ENCODE data around the gene NF2.

The NF2 gene

GRCh38 chr22:29668673-29669072, 65.2 kb downstream of the NF2 start:
- DNase-seq (ENCODE audit: low read depth): no peak

DNA sequence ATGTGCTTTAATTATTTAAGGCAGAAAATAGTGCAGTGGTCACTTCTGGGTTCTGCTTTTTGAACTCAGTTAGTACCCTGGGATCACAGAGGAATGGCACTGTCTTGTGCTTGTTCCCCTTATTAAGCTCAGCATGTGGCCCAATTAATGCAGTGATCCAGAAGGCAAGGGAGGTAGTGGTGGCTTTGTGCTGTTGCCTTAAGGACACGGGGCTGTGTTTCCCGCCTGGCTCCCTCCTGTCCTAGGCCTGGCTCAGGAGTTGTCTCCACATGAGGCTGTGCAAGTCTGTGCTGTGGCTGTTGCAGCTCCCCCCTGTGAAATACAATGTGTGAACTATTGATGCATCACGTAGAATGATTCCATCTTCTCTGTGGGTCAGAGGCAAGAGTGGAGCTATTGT, 67.2 kb downstream of the NF2 start:
- no peak for DNase-seq (ENCODE audit: low read depth)

GRCh38 chr22:29673361-29674066, 70.1 kb downstream of the NF2 start:
- DNase-seq (ENCODE audit: low read depth): no peak

- no peak for DNase-seq (ENCODE audit: low read depth)
Measured at GRCh38 chr22:29674121-29674520, 70.7 kb downstream of the NF2 start.

- no peak for DNase-seq (ENCODE audit: low read depth)
Measured at GRCh38 chr22:29679316-29679715, 75.9 kb downstream of the NF2 start.

DNA sequence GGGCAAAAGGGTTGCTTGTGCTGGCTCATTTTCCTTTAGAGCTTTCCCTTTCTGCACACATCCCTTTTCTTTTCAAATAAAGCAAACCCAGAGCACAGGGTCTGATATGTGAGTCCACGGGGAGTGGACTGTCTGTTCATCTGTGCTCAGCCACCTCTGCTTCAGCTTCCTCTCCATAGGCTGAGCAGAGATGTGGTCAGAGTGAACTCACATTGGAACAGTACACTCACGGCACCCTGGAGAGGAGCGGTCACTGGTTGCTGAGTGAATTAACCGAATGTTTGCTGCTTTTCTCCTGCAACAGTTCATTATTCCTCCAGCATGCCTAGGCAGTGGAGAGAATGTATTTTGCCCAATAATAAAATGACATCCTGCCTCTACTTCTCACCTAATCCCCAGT, 80.1 kb downstream of the NF2 start:
- no peak for DNase-seq (ENCODE audit: low read depth)

GRCh38 chr22:29684244-29684643, 80.8 kb downstream of the NF2 start:
- DNase-seq (ENCODE audit: low read depth): no peak

GRCh38 chr22:29689206-29689879, 85.9 kb downstream of the NF2 start:
- DNase-seq (ENCODE audit: low read depth): no peak

- no peak for DNase-seq (ENCODE audit: low read depth)
Measured at GRCh38 chr22:29689880-29690213, 86.4 kb downstream of the NF2 start.

DNA sequence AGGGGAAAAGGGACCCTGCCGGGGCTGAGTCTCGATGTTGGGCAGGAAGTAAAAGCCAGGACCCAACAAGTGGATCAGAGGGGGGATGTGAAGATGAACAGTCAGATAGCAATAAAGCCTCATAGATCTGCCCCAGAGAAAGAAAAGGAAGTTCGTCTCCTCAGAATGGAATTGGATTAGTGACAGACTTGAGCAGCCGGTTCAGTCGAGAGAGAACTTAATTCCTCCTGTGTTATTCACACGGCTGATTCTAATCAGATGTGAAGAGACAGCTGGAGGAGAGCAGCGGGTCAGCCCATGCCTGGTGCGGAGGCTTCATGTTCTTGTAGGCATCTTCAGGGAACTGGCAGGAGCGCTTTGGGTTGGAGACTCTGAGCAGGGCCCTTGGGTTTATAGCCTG, 87.0 kb downstream of the NF2 start:
- no peak for DNase-seq (ENCODE audit: low read depth)

DNA sequence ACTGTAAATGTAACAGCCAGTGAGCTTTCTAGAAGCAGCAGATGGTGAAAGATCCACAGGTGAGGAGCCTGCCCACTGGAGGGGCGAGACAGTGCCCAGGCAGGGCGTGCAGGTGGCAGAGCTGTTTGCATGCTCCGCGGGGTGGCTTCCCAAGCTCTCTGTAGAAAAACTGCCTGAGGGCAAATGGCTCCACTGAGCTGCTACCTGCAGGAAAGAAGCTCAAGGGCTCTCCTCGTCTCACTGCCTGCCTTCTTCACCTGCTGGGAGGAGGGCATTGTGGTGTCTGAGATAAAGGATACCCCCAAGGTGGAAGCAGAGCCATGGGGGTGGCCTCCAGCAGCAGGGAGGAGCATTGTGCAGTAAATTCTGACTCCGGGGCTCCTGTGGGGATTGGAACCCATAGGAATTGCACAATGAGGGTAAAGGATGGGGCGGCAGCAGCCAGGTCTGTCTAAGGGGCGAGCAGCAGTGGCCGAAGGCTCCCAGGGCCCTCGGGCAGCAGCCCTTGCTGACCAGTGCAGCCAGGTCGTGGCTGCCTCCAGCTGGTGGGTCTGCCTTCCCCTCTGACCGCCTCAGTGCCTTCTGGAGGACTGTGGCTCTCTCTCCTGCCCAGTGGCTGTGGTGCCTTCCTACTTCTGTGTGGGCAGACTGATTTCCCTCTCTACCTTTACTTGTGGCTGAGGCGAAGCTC, 88.3 kb downstream of the NF2 start:
- DNase-seq (ENCODE audit: low read depth): no peak

GRCh38 chr22:29692327-29692640, 88.9 kb downstream of the NF2 start:
- DNase-seq (ENCODE audit: low read depth): no peak

GRCh38 chr22:29693161-29693560, 89.7 kb downstream of the NF2 start:
- no peak for DNase-seq (ENCODE audit: low read depth)

DNA sequence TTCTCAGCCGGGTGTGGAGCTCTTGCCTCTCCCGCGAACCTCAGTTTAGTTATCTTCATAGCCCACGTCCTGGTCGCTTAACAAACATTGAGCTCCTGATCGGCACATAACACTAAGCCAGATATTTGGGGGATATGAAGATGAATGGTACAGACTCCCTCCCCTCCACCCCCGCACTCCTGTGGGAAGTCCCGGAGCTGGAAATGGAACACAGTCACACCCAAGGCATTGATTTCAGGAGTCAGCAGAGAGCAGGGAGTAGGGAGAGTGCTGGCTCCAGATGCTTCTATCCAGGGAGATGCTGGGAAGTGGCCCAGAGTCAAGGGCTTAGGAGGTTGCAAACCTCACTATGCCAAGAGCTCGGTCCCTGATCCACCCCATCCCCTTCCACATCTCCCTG, 90.2 kb downstream of the NF2 start:
- no peak for DNase-seq (ENCODE audit: low read depth)

DNA sequence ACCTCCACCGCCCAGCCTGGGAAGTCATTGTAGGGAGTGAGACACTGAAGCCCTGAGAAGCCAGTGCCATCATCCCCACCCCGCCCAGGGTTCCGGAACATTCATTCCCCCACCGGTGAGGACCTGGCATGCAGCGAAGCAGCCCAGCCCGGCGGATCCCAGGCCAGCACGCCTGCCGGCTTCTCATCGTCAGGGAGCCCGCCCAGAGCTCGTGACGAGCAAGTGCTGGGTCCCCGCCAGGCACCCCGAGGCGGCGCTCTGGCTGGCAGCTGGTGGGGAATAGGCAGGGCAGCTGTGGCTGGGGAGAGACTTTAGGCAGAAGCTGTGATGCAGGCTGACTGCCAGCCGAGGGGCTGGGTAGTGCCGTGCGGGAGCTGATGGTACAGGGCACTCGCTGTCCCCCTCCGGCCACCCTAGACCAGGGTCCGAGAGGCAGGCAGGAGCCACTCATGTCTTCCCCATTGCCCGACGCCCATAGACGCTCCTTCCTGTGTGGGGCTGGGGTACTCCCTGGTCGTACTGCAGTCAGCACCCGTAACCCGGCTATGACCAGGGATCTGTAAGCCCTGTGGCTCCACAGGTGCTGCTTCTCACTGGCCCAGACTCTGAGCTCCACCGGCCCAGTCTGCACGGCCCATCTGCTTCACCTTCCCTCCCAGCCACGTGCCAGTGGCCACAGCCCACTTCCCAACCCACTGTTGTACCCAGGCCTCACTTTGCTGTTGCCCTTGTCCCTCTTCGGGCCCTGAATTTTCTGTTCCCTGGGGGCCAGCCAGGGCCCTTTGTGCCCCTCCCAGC, 91.9 kb downstream of the NF2 start:
- no peak for DNase-seq (ENCODE audit: low read depth)

DNA sequence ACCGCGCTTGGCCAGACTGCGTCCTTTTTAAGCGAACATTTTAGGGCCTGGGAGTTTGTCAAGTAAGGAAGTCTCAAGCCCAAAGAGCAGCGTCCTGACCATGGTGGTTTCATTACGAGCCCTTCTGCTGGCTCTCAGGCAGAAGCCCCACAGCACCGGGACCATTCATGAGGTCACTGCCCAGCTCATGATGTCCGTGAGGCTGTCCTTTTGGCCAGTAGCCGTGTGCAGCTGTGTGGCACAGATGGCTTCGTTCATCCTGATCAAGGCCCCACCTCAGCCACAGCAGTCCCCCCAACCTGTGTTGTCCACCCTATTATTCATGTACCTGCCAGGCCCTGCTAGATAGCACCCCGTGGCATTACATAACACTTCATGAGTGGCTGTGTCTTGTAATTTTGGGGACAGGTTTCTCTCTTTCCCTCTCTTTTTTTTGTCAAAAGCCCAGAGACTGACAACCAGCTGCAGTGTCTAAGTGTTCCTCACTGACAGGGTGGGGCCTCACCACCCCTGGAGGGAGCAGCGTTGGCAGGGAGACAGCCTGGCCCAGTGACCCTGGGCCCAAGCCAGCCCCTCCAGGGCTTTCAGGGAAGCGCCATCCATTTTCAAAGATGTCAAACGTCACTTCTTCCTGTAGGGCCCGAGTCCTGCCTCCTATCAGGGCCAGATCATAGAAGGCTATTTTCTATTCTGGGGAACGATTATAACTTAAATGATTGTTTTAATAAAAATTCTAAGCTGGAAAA, 94.6 kb downstream of the NF2 start:
- no peak for DNase-seq (ENCODE audit: low read depth)

DNA sequence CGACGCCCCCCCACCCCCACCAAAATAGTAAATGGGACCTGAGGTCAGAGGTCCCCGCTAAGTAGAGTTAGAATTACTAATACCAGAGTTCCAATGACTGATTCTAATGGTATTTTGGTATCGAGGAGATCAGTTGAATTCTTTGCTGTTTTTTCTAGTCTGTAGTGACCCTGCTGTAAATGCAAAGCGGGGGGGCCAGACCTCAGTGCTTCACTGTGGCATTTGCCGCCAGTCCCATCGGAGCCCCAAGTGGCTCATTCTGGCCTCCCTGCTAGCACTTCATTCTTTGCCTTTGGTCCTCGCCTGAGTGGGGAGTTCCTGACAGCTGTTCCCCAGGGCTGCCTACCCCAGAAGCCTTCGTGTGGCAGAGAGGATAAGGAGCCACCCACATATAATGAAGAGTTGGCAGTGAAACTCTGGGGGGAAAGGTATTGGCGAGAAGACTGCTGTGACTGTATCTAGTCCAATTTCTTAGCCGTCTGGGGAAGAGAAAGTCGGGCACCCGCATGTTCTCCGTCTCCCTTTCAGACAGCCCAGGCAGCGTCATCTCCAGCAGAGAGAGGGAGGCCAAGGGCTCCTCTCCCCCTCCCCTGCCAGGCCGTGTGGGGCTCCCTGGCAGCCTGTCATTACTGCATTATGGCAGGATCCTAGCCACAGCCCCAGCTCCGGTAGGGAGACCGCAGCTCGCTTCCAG, 96.9 kb downstream of the NF2 start:
- no peak for DNase-seq (ENCODE audit: low read depth)

DNA sequence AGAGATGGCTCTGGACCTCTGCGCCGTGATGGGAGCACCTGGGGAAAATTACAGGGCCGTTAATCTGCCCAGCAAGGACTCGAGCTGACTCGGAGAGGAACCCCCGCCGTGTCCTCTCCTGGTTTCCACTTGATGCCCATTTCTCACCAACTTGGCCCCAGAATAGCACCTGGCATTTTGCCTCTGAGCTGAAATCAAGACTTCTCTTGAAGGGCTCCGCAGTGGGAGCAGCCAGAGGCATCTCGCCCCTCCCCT, 97.4 kb downstream of the NF2 start:
- no peak for DNase-seq (ENCODE audit: low read depth)

DNA sequence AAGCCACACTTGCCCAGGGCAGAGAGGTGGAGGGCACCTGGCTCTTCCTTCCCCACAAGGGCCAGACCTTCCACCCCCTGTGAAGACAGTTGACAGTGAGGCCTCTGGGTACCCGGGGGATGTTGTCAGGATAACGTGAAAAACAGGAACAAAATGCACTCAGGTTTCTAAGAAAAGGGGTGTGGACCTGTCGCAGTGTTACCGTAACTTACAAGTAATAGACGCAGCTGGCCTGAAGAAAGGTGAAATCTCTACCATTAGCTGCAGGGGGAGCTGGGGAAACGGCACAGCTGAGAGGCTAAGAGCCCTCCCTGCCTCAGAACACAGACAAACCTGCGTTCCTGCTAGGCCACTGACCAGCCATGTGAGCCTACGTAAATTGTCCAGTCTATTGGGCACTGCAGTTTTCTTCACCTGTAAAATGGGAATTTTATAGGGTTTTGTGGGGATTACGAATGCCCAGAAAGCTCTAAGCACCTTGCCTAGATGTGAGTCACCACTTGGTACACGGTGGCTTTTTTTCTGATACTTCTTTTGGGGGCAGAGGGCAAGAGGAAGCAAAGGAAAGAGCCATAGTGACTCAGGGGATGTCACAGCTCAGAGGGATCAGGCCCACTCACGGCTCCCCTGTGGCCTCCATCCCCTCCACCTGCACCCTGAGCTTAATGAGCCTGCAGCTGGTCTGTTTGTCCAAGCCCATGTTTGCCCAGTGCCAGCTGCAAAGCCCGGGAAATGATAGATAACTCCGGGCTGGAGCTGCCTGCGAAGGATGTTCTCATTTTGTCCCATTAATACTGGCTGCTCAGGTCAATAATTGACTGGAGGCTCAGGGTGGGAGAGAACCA, 97.9 kb downstream of the NF2 start:
- DNase-seq (ENCODE audit: low read depth): no peak

DNA sequence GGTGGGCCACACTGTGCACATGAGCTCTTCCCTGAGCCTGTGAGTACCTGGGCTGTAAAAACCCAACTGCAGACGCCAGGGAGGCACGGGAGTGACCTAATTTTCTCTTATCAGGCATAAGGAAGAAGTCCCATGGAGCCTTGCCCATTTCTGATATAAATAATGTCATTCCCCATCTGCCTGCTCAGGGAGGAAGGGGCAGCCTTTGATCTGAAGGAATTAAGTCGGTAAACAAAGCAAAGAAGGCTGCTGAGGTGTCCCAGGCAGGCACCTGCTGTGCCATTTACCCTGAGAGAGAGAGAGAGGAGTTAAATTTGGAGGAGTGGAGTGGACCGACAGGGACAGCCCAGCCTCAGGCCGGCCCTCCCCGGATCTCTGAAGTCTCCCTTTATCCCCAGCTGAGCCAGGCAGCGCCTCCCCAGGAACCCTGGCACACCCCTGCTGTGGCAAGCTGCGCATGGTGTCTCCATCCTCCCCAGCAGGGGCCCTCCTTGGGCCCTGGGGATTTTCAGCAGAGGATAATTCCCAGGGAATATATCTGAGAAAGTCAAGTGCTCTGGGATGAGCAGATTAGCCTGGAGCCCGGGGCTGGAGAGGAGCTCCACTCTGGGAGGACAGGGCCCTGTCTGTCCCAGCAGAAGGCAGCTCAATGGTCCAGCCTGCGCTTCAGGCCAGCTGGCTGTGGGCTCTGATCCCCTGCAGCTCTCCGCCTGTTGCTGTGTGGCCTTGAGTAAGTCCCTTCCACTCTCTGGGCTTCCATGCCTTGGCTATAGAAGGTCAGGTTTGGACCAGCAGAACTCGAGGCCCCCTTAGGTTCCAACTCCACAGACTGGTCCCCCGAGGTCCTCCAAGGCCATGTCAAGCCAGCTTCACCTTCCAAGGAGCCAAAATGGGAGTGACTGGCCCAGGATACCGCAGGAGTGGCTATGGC, 98.8 kb downstream of the NF2 start:
- DNase-seq (ENCODE audit: low read depth): no peak

Measured in stimulated activated CD8-positive, alpha-beta memory T cell treated with anti-CD3 and anti-CD28 coated beads, Interleukin-15, amount 100 ng/mL, for 1 hour (primary cell).